PC-9 (cell line): ENCODE measurements around the gene NOC2L.

Experiments
- CTCF ChIP-seq: fragments of 200-600 bp; sonication (generic); conservative IDR thresholded peaks from 2 replicates; pipeline ENCODE4 v1.6.1; 2017; ENCODE audit warnings: mixed run types, antibody characterized with exemption, mild to moderate bottlenecking, moderate library complexity
- EZH2 ChIP-seq: fragments of 200-600 bp; sonication (generic); IDR thresholded peaks from 2 replicates; pipeline ENCODE4 v1.8.0; 2017; ENCODE audit warnings: antibody characterized with exemption, low read depth

- TF ChIP-seq CTCF (no peak), EZH2 (no peak)
Measured at GRCh38 chr1:981491-981954, 22.5 kb upstream of the NOC2L start.
